ENCODE data around the gene TIMM50.

DNA sequence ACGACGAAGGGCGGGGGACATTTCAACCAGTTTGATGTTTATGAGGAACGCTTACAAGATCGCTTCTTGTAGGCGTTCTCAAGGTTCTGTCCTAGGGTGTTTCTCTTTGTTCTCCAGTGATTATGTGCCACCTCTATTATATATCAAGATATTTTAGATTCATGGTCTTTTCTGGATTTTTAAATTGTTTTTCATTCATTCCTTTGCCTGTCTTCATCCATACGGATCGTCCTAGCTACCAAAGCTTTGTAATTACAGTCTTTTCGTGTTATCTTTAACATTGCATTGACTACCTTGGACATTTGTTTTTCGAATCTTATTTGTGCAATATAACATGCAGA lies 59.7 kb downstream of the TIMM50 start:
- TF ChIP-seq POLR2A (IDR thresholded peaks at IDR 0.05): no peak
- TF ChIP-seq, protein P1, sequence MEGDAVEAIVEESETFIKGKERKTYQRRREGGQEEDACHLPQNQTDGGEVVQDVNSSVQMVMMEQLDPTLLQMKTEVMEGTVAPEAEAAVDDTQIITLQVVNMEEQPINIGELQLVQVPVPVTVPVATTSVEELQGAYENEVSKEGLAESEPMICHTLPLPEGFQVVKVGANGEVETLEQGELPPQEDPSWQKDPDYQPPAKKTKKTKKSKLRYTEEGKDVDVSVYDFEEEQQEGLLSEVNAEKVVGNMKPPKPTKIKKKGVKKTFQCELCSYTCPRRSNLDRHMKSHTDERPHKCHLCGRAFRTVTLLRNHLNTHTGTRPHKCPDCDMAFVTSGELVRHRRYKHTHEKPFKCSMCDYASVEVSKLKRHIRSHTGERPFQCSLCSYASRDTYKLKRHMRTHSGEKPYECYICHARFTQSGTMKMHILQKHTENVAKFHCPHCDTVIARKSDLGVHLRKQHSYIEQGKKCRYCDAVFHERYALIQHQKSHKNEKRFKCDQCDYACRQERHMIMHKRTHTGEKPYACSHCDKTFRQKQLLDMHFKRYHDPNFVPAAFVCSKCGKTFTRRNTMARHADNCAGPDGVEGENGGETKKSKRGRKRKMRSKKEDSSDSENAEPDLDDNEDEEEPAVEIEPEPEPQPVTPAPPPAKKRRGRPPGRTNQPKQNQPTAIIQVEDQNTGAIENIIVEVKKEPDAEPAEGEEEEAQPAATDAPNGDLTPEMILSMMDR (IDR thresholded peaks at IDR 0.05): peak in 1 of 7 experiments; percentile 2
- TF ChIP-seq POLR2AphosphoS5 (IDR thresholded peaks at IDR 0.05): no peak
